Endothelial cell (in vitro differentiated cells): ENCODE measurements around the gene VSX1. TPM values are rescaled to one million over a fixed set of nuclear protein-coding genes. Genes with fewer than 3 reads are reported as not detected.

Experiments used
- DNase-seq: peaks from one replicate; pipeline ENCODE4 v3.0.0; 2021; ENCODE audit warnings: low spot score
- H3K27ac Mint-ChIP-seq: one replicate; pipeline ENCODE4 v1.8.0; 2021; ENCODE audit warnings: mixed read lengths, inconsistent platforms; ENCODE audit not compliant: unreplicated experiment
- H3K27me3 Mint-ChIP-seq: one replicate; pipeline ENCODE4 v1.8.0; 2021; ENCODE audit warnings: mild to moderate bottlenecking, moderate library complexity, mixed read lengths, inconsistent platforms; ENCODE audit not compliant: unreplicated experiment
- H3K36me3 Mint-ChIP-seq: one replicate; pipeline ENCODE4 v1.8.0; 2021; ENCODE audit warnings: mild to moderate bottlenecking, low read depth, mixed read lengths, inconsistent platforms; ENCODE audit not compliant: unreplicated experiment
- H3K4me1 Mint-ChIP-seq: one replicate; pipeline ENCODE4 v1.8.0; 2021; ENCODE audit warnings: mild to moderate bottlenecking, mixed read lengths, inconsistent platforms; ENCODE audit not compliant: unreplicated experiment
- H3K4me3 Mint-ChIP-seq: one replicate; pipeline ENCODE4 v1.8.0; 2021; ENCODE audit warnings: mild to moderate bottlenecking, mixed read lengths, inconsistent platforms; ENCODE audit not compliant: unreplicated experiment
- H3K9me3 Mint-ChIP-seq: one replicate; pipeline ENCODE4 v1.8.0; 2021; ENCODE audit warnings: mixed read lengths, inconsistent platforms; ENCODE audit not compliant: unreplicated experiment
- total RNA-seq: library from RNA; stranded (reverse); fragmentation: NEBNext Ultra II Directional; extraction: Animal tissue kit (Norgen Biotek cat#: 25700); gene quantifications from one replicate; pipeline ENCODE4 v1.2.1, GENCODE V29; 2021; ENCODE audit not compliant: unreplicated experiment
- TF ChIP-seq, protein P1 (sequence below): fragments of 200-600 bp; sonication (generic); IDR thresholded peaks from one replicate; pipeline ENCODE4 v1.5.0; 2021; ENCODE audit warnings: antibody characterized with exemption; ENCODE audit not compliant: unreplicated experiment

The VSX1 gene
- total RNA-seq, 1 donor from 2014 or later = not detected

DNA sequence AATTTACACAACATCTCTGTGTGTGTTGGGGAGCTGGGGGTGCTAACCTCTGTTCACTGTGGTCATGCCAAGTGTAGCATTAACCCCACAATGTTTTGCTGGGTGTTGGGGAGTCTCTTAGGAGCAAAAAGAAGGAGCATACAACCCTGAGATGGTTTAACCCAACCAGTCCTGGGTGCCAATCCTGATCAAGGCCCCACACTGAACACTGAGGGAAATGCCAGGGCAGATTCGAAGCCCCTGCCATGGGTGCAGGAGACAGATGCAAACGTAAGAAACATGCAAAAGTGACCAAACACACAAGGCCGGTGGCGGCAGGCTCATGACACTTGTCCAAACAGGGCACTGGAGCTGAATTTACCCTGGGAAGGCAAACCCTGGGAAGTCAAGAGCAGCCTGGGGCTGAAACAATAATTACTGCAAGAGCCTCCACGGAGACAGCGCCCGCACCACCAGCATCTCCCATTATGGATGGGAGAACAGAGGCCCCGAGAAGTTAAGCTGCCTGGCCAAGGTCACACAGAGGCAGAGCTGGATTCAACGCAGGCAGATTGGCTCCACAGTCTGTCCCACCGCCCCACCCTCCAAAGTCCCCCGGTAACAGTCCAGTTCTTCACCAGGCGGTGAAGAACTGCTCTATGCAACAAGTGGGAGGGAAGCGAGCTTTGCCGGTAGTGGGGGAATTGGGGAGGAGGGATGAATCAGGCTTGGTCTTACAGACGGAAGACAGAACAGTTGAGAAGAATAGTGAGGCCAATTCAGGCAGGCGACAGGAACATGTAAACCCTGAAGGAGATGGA, 32.5 kb downstream of the VSX1 start:
- H3K27ac Mint-ChIP-seq = no peak overlapping the region
- DNase-seq = no peak
- H3K4me3 Mint-ChIP-seq = no peak overlapping the region
- peaks cover 40% of the 10 kb centered on the region for H3K4me1 Mint-ChIP-seq
- no peaks in the 10 kb centered on the region for H3K9me3 Mint-ChIP-seq
- TF ChIP-seq, protein P1, sequence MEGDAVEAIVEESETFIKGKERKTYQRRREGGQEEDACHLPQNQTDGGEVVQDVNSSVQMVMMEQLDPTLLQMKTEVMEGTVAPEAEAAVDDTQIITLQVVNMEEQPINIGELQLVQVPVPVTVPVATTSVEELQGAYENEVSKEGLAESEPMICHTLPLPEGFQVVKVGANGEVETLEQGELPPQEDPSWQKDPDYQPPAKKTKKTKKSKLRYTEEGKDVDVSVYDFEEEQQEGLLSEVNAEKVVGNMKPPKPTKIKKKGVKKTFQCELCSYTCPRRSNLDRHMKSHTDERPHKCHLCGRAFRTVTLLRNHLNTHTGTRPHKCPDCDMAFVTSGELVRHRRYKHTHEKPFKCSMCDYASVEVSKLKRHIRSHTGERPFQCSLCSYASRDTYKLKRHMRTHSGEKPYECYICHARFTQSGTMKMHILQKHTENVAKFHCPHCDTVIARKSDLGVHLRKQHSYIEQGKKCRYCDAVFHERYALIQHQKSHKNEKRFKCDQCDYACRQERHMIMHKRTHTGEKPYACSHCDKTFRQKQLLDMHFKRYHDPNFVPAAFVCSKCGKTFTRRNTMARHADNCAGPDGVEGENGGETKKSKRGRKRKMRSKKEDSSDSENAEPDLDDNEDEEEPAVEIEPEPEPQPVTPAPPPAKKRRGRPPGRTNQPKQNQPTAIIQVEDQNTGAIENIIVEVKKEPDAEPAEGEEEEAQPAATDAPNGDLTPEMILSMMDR = no peak
- peaks cover 7% of the 10 kb centered on the region for H3K27me3 Mint-ChIP-seq
- H3K36me3 Mint-ChIP-seq = peaks cover 4% of the 10 kb centered on the region

DNA sequence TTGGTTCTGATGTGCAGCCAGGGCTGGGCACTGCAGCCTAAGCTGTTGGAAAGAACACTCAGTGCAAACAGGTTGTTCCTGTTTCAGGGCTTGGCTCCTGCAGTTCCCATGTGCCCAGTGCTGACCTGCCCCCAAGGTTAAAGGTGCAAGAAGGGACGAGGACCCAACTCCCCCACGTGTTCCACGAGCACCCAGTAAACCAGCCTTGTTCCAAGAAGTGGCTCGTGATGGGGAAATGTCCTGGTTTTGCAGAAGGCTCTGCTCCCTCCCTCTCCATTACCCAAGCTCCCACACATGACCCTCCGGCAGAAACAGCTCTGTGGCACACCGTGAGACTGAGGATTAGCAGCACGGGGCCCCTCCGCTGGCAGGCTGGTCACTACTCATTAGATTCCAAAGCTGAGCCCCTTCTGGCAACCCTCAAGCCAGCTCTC, 33.4 kb downstream of the VSX1 start:
- peaks cover 7% of the 10 kb centered on the region for H3K27me3 Mint-ChIP-seq
- no peak for DNase-seq
- no peaks in the 10 kb centered on the region for H3K9me3 Mint-ChIP-seq

DNA sequence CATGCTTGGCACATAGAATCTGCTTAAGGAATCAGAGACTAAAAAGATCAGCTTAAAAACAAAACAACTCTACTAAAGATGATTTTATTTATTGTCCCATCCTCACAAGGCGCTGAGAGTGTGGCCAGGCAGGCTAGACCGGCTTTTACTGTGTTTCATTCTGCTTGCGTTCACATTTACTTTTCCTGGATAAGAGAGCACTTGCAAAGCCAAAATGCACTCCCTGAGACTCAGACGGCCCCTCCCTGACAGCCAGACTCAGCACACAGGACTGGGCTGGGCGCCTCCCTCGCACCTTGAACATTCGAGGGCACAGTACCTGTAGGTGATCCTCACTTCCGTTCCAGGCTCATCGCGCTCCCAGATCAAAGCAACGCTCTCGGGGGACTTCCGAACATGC, 34.2 kb downstream of the VSX1 start:
- Mint-ChIP-seq H3K27me3 (peaks cover 7% of the 10 kb centered on the region), H3K4me1 (peaks cover 37% of the 10 kb centered on the region), H3K4me3 (no peak overlapping the region), H3K9me3 (no peaks in the 10 kb centered on the region), H3K27ac (no peak overlapping the region), H3K36me3 (peaks cover 4% of the 10 kb centered on the region)
- no peak for DNase-seq
- TF ChIP-seq, protein P1 = no peak

More for the DNA sequence above, 33.4 kb downstream of the VSX1 start:
- peaks cover 34% of the 10 kb centered on the region for H3K4me1 Mint-ChIP-seq
- no peak overlapping the region for H3K4me3 Mint-ChIP-seq
- peaks cover 4% of the 10 kb centered on the region for H3K36me3 Mint-ChIP-seq
- H3K27ac Mint-ChIP-seq = no peak overlapping the region
- TF ChIP-seq, protein P1 = no peak

DNA sequence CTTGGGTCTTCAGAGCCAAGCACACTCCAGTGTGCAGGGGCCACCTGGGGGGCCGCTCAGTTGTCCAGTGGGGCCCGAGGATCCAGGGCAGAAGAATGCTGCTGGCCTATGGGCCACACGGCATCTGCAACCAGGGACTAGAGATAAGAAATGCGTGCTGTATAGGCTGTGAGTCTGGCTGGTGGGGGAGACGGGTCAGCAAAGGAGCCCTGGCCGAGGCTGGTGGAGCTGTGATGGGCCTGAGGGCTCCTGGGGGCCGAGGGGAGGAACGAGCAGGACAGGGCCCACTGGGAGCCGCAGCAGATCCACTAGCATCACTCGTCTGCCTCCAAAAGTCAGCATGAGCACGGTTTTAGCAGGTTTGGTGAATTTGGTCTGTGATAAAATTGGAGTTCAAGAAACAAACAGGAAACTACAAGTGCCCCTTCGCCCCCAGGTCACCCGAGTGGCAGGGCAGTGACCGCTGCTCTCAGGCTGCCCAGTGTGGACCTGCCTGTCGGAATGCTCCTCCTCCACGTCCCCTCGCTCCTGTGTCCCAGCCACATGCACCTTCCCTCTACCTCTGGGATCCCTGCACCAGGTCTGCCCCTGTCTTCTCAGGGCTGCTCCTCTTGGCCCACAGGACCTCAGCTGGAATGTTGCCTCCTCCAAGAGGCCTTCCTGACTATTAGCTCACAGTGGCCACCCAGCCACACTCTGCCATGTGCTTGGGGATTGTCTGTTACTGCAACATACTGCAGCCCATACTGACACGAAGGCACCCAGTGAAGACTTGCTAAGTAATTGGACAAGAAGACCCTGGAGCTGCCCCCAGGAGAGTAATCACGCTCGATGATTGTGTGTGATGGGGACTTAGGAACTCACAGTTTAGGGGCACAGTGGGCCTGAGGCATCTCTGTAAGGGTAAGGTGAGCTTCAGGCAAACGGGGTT, 34.9 kb downstream of the VSX1 start:
- Mint-ChIP-seq H3K27ac (no peak overlapping the region), H3K9me3 (no peaks in the 10 kb centered on the region), H3K27me3 (peaks cover 7% of the 10 kb centered on the region), H3K4me1 (peaks cover 37% of the 10 kb centered on the region), H3K36me3 (peaks cover 4% of the 10 kb centered on the region), H3K4me3 (no peak overlapping the region)
- TF ChIP-seq, protein P1 = no peak
- no peak for DNase-seq
